Measurements from ENCODE around the gene NFATC2.
"Not testable (repeated sequence)": the region's sequence is repeated elsewhere in the genome, so short reads cannot be mapped to it uniquely, and the experiment has no call there.

GRCh38 chr20:51461846-51462245 is 80.7 kb downstream of the NFATC2 start:
- TF ChIP-seq BRCA1 (IDR thresholded peaks at IDR 0.05; ENCODE audit: low read depth, low read length); KDM5A (IDR thresholded peaks at IDR 0.05; ENCODE audit: low read length); EP300 (IDR thresholded peaks at IDR 0.05; ENCODE audit: borderline replicate concordance in 1 of 2, low read depth in 2 of 2, low read length in 2 of 2): not testable (repeated sequence)
- TF ChIP-seq, protein P1, sequence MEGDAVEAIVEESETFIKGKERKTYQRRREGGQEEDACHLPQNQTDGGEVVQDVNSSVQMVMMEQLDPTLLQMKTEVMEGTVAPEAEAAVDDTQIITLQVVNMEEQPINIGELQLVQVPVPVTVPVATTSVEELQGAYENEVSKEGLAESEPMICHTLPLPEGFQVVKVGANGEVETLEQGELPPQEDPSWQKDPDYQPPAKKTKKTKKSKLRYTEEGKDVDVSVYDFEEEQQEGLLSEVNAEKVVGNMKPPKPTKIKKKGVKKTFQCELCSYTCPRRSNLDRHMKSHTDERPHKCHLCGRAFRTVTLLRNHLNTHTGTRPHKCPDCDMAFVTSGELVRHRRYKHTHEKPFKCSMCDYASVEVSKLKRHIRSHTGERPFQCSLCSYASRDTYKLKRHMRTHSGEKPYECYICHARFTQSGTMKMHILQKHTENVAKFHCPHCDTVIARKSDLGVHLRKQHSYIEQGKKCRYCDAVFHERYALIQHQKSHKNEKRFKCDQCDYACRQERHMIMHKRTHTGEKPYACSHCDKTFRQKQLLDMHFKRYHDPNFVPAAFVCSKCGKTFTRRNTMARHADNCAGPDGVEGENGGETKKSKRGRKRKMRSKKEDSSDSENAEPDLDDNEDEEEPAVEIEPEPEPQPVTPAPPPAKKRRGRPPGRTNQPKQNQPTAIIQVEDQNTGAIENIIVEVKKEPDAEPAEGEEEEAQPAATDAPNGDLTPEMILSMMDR (IDR thresholded peaks at IDR 0.05; ENCODE audit: control extremely low read depth in 1 of 3, insufficient read depth in 1 of 3, low read depth in 1 of 3, low read length in 3 of 3) = not testable (repeated sequence)
